Neural crest cell (in vitro differentiated cells): Measurements from ENCODE around the gene MTA1. TPM values are rescaled to one million over a fixed set of nuclear protein-coding genes. Genes with fewer than 3 reads are reported as not detected.

Source experiments
- DNase-seq: peaks from one replicate; pipeline ENCODE4 v3.0.0; 2021; ENCODE audit warnings: low read depth, mixed read lengths, low spot score
- H3K27ac Mint-ChIP-seq: one replicate; pipeline ENCODE4 v1.8.0; 2021; ENCODE audit warnings: mild to moderate bottlenecking, mixed read lengths; ENCODE audit not compliant: unreplicated experiment
- H3K27me3 Mint-ChIP-seq: 2 replicates; pipeline ENCODE4 v1.8.0; 2021; ENCODE audit warnings: low read depth, mild to moderate bottlenecking, mixed read lengths
- H3K36me3 Mint-ChIP-seq: 2 replicates; pipeline ENCODE4 v1.8.0; 2021; ENCODE audit warnings: low read depth, mild to moderate bottlenecking, mixed read lengths
- H3K4me1 Mint-ChIP-seq: 2 replicates; pipeline ENCODE4 v1.8.0; 2021; ENCODE audit warnings: mixed read lengths
- H3K4me3 Mint-ChIP-seq: one replicate; pipeline ENCODE4 v1.8.0; 2021; ENCODE audit warnings: mild to moderate bottlenecking, mixed read lengths
- H3K9me3 Mint-ChIP-seq: 2 replicates; pipeline ENCODE4 v1.8.0; 2021; ENCODE audit warnings: mixed read lengths
- total RNA-seq: library from RNA; stranded (reverse); gene quantifications from 2 replicates; pipeline ENCODE4 v1.2.1, GENCODE V29; 2021
- TF ChIP-seq, protein P1 (sequence below): fragments of 200-600 bp; sonication (generic); conservative IDR thresholded peaks from 2 replicates; pipeline ENCODE4 v1.5.0; 2021; ENCODE audit warnings: antibody characterized with exemption, mild to moderate bottlenecking

MTA1 gene
- total RNA-seq, 1 donor from 2014 or later, result 246 TPM

DNA sequence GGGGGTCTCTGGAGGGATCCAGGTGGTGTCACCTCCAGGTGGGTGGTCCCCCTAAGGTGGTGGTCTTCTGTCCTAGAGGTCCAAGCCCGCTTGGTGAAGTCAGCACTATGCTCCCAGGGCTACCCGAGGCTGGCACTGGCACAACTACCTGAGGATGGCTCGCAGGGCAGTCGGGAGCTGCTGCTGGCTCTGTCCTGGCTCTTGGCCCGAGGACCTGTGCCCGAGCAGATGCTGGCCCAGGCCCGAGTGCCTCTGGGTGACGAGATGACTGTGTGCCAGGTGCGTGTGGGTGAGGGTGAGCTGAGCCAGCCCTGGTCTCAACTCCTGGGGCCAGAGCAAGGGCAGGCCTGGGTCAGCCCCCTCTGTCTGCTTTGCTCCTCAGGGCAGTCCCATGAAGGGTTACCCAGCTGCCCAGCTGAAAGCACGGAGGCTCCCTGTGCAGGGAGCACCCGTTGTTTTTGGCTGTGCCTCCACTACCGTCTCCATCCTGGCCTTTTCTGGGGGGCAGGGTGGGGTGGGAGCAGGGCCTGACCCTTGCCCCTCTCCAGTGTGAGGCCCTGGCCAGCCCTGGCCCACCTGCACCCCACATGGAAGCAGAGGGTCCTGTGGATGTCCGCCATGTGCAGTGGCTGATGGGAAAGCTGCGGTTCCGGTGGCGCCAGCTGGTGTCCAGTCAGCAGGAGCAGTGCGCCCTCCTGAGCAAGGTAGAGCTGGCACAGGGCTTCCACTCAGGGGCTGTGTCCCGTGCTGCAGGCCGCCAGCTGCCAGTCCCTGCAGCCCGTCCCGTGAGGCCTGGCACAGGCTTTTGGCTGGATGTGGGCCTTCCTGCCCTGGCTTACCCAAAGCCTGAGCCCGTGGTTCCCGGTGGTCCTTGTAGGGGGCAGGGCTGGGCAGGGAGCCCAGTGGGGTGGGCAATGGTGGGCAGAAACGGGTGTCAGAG lies 72.7 kb downstream of the MTA1 start:
- Mint-ChIP-seq H3K27ac (no peak overlapping the region), H3K4me1 (peaks cover 10% of the 10 kb centered on the region), H3K36me3 (no peaks in the 10 kb centered on the region), H3K4me3 (peak overlapping the region; percentile 91), H3K27me3 (peaks cover 22% of the 10 kb centered on the region), H3K9me3 (no peaks in the 10 kb centered on the region)
- DNase-seq, result no peak
- TF ChIP-seq, protein P1, sequence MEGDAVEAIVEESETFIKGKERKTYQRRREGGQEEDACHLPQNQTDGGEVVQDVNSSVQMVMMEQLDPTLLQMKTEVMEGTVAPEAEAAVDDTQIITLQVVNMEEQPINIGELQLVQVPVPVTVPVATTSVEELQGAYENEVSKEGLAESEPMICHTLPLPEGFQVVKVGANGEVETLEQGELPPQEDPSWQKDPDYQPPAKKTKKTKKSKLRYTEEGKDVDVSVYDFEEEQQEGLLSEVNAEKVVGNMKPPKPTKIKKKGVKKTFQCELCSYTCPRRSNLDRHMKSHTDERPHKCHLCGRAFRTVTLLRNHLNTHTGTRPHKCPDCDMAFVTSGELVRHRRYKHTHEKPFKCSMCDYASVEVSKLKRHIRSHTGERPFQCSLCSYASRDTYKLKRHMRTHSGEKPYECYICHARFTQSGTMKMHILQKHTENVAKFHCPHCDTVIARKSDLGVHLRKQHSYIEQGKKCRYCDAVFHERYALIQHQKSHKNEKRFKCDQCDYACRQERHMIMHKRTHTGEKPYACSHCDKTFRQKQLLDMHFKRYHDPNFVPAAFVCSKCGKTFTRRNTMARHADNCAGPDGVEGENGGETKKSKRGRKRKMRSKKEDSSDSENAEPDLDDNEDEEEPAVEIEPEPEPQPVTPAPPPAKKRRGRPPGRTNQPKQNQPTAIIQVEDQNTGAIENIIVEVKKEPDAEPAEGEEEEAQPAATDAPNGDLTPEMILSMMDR, result no peak

DNA sequence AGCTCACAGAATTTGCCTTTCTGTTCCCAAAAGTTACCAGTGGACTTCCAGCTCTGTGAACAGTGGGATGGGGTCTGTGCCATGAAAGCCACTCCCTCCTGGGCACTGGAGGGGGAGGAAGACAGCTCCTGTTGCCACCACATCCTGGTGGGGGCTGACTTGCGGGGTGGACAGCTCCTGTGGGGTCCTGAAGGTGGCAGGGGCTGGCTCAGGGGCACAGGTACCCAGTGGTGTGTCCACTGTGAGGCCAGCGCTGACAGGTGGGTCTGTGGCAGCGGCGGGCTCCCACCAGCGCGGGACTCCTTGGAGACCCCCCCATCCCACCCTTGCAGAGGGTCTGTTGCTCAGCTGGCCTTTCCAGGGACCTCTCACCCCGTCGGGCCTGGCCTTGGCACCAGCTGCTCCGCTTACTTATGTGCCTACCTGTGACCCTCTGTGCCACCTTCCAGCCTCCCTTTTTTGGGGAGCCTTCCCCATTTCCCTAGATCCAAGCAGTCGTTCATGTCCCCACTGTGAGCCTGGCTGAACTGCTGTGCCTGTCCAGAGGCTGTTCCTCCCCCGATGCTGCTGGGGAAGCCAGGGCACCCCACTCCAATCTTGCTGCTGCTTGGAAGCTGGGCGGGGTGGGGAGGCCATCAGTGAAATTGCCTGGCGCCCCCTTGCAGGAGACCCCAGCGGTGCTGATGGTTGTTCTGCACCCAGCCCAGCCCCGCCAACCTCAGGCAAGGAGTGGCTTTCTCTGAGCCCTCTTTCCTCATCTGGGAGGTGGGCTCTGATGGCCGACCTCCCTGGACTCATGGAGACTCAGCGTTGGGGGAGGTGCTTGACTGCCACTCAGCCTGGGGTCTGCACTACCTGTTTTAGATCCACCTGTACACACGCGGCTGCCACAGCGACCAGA lies 73.6 kb downstream of the MTA1 start:
- H3K4me1 Mint-ChIP-seq, result peaks cover 10% of the 10 kb centered on the region
- TF ChIP-seq, protein P1, result no peak

DNA sequence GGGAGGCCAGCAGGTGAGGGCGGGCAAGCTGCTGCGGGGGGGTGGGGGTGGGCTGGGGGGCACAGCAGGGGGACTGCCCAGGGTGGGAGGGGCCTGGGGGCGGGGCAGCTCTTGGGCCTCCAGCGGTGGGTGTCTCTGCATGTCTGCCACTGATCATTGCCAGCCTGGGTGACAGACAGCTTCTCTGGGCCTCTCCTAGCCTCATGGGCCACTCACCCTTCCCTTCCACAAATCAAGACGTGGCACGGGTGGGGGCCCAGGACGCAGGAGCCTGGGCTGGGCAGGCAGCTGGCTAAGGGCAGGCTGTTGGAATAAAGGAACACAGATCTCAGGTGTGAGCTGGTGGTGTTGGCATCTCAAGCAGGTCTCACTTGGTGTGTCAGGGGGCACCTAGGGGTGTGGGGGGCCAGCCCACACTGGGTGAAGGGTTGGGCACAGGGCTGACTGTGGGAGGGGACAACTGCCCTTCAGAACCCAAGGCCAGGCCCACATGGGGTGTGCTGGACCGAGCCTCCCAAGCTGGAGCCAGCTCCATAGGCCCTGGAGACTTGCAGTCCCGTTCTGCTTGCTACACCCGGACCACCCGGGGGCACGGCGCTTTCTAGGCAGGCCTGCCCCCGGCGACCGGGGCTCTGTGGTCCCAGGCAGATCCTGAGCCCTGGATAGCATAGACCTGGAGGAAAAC lies 74.4 kb downstream of the MTA1 start:
- Mint-ChIP-seq H3K9me3 (no peaks in the 10 kb centered on the region), H3K27me3 (peaks cover 10% of the 10 kb centered on the region), H3K27ac (no peak overlapping the region), H3K4me3 (peak overlapping the region; percentile 57), H3K4me1 (peaks cover 14% of the 10 kb centered on the region), H3K36me3 (no peaks in the 10 kb centered on the region)
- TF ChIP-seq, protein P1, result no peak
- DNase-seq, result no peak

More for the DNA sequence above, 73.6 kb downstream of the MTA1 start:
- H3K9me3 Mint-ChIP-seq, result no peaks in the 10 kb centered on the region
- DNase-seq, result no peak
- peak overlapping the region; percentile 69 for H3K4me3 Mint-ChIP-seq
- H3K27ac Mint-ChIP-seq, result no peak overlapping the region
- peaks cover 15% of the 10 kb centered on the region for H3K27me3 Mint-ChIP-seq
- H3K36me3 Mint-ChIP-seq, result no peaks in the 10 kb centered on the region

DNA sequence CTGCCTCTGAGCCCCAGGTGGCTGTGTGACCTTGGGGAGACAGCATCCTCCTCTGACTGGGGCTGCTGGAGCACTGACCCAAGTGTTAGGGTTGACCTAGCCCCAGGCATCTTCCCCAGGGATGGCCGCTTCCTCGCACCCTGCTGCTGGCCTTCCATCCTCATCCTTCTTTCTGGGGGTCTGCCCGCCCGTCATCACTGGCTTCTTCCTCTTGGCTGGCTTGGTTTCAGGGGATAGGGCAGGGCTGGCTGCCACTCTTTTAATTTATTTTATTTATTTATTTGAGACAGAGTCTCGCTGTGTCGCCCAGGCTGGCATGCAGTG lies 74.9 kb downstream of the MTA1 start:
- peaks cover 7% of the 10 kb centered on the region for H3K27me3 Mint-ChIP-seq
- peak overlapping the region; percentile 67 for H3K4me3 Mint-ChIP-seq
- no peaks in the 10 kb centered on the region for H3K9me3 Mint-ChIP-seq
- H3K27ac Mint-ChIP-seq, result no peak overlapping the region
- no peaks in the 10 kb centered on the region for H3K36me3 Mint-ChIP-seq
- DNase-seq, result no peak
- peaks cover 11% of the 10 kb centered on the region for H3K4me1 Mint-ChIP-seq
- TF ChIP-seq, protein P1, result no peak
